ENCODE data around the gene SLC9A7.

DNA sequence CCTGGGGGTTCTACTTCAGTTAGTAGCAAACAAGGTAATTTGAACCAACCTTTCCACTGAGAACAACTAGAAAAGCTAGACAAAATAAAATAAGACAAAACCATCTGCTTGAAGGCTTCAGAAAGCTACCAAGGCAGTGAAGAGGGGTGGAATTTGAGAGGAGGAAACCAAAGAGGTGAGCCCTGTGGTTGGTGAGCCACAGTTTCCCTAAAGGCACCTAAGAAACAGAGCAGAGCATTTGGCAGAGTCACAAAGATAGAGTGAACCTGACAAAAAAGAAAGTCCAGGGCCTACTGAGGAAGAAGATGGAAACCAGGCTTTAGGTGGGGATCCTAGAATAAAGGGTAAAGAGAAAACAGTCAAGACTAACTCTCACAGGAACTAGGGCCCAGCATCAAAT is 141.0 kb downstream of the SLC9A7 start:
- no peak for TF ChIP-seq ZNF837 (tag by site-specific recombination; IDR thresholded peaks at IDR 0.05)
- no peak for TF ChIP-seq CTCF (tag by site-specific recombination; IDR thresholded peaks at IDR 0.05)
